Thymus (tissue), 11 donors: ENCODE data around the gene CHAD. TPM values are rescaled to one million over a fixed set of nuclear protein-coding genes. Genes with fewer than 3 reads are reported as not detected.

ENCODE experiments used
- DNase-seq, 9 donors: peaks; one replicate each; pipeline ENCODE4 v3.0.0-alpha.2; 2013; ENCODE audit warnings: low spot score in 9 of 9, low read depth in 6 of 9, missing footprints in 1 of 9
- H3K27ac ChIP-seq, 2 donors: one replicate each; pipeline ENCODE4 v1.5.1; 2013; ENCODE audit warnings: control low read depth in 1 of 2, low read depth in 1 of 2, low read length in 1 of 2, mild to moderate bottlenecking in 1 of 2, moderate library complexity in 1 of 2
- H3K27me3 ChIP-seq, 2 donors: one replicate each; pipeline ENCODE4 v1.5.1; 2013; ENCODE audit warnings: low read length in 1 of 2; ENCODE audit not compliant: control insufficient read depth in 2 of 2, insufficient read depth in 1 of 2
- H3K36me3 ChIP-seq, 2 donors: one replicate each; pipeline ENCODE4 v1.5.1; 2013; ENCODE audit warnings: low read length in 1 of 2, mild to moderate bottlenecking in 1 of 2, moderate library complexity in 1 of 2; ENCODE audit not compliant: control insufficient read depth in 2 of 2, insufficient read depth in 2 of 2
- H3K4me1 ChIP-seq, 2 donors: one replicate each; pipeline ENCODE4 v1.5.1; 2013; ENCODE audit warnings: low read length in 2 of 2; ENCODE audit not compliant: control insufficient read depth in 2 of 2, insufficient read depth in 2 of 2
- H3K4me3 ChIP-seq, 2 donors: one replicate each; pipeline ENCODE4 v1.5.1; 2013; ENCODE audit warnings: low read length in 2 of 2, control low read depth in 1 of 2, mild to moderate bottlenecking in 1 of 2
- H3K9me3 ChIP-seq, 2 donors: one replicate each; pipeline ENCODE4 v1.5.1; 2013; ENCODE audit warnings: low read length in 1 of 2, mild to moderate bottlenecking in 1 of 2; ENCODE audit not compliant: control insufficient read depth in 2 of 2, insufficient read depth in 1 of 2
- WGBS: extraction: QIAGEN DNeasy Blood & Tissue Kit; methylation state at CpG from one replicate; pipeline ENCODE4 v1.1.7; 2013; 5-methylcytosine and 5-hydroxymethylcytosine counted together
- polyA plus RNA-seq: library from polyadenylated mRNA; stranded (reverse); fragments of 200-250 nt; gene quantifications from one replicate; pipeline ENCODE4 v1.2.3, GENCODE V29; 2013
- total RNA-seq: library from RNA; stranded (reverse); fragments of 120-200 nt; gene quantifications from one replicate; pipeline ENCODE4 v1.2.4, GENCODE V29; 2013
- donor health status: healthy.

Gene CHAD
- total and polyA plus RNA-seq, 2 donors = 0.05 to 0.37 TPM

GRCh38 chr17:50484386-50485155 is 15.9 kb upstream of the CHAD start:
- no peaks in the 10 kb centered on the region for H3K27me3 ChIP-seq
- no peak overlapping the region for H3K27ac ChIP-seq
- peaks cover 24 to 41% of the 10 kb centered on the region in 2 donors for H3K36me3 ChIP-seq
- DNase-seq = no peak
- peaks cover 3 to 6% of the 10 kb centered on the region in 2 donors for H3K4me1 ChIP-seq
- H3K9me3 ChIP-seq = peaks cover 0 to 4% of the 10 kb centered on the region in 2 donors
- H3K4me3 ChIP-seq = no peak overlapping the region
- 97% methylated on average over 11 of the region's 11 CpGs for WGBS

GRCh38 chr17:50483266-50483665 is 14.6 kb upstream of the CHAD start:
- Histone ChIP-seq H3K4me3 (no peak overlapping the region), H3K27me3 (no peaks in the 10 kb centered on the region), H3K36me3 (peaks cover 24 to 41% of the 10 kb centered on the region in 2 donors), H3K4me1 (peaks cover 5 to 10% of the 10 kb centered on the region in 2 donors), H3K27ac (no peak overlapping the region), H3K9me3 (peaks cover 0 to 4% of the 10 kb centered on the region in 2 donors)
- no peak for DNase-seq
- 98% methylated on average over 5 of the region's 5 CpGs for WGBS

DNA sequence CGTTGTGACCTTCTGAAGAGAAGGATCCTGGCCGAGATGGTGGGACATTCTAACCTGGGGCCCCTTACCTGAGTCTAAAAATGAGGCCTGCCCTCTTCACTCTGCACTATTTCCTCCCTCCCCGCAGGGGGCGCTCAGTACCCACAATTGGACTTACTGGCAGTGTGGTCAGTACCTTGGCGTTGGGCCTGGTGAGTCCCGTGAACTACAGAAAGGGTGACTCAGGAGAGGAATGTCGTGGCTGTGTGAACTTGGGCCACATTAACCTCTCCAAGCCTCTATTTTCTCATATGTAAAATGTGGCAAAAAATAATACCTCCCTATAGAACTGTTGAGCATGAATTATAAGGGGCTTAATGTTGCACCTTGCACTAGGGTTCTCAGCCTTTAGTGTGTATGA is 13.8 kb upstream of the CHAD start:
- H3K4me1 ChIP-seq = peaks cover 10 to 16% of the 10 kb centered on the region in 2 donors
- H3K36me3 ChIP-seq = peaks cover 24 to 41% of the 10 kb centered on the region in 2 donors
- WGBS = 56% methylated on average over 7 of the region's 7 CpGs
- peaks cover 0 to 4% of the 10 kb centered on the region in 2 donors for H3K9me3 ChIP-seq
- no peak overlapping the region for H3K27ac ChIP-seq
- no peak overlapping the region for H3K4me3 ChIP-seq
- no peaks in the 10 kb centered on the region for H3K27me3 ChIP-seq
- peak in 6 of 9 donors; percentile 13 to 67 (median 36) for DNase-seq

- DNase-seq = no peak
- Histone ChIP-seq H3K4me3 (no peak overlapping the region), H3K36me3 (peaks cover 24 to 41% of the 10 kb centered on the region in 2 donors), H3K4me1 (peaks cover 10 to 16% of the 10 kb centered on the region in 2 donors), H3K27ac (no peak overlapping the region), H3K9me3 (peaks cover 0 to 4% of the 10 kb centered on the region in 2 donors), H3K27me3 (no peaks in the 10 kb centered on the region)
- WGBS = 98% methylated on average over 23 of the region's 23 CpGs
These were observed 13.4 kb upstream of the CHAD start for GRCh38 chr17:50482110-50482509.

DNA sequence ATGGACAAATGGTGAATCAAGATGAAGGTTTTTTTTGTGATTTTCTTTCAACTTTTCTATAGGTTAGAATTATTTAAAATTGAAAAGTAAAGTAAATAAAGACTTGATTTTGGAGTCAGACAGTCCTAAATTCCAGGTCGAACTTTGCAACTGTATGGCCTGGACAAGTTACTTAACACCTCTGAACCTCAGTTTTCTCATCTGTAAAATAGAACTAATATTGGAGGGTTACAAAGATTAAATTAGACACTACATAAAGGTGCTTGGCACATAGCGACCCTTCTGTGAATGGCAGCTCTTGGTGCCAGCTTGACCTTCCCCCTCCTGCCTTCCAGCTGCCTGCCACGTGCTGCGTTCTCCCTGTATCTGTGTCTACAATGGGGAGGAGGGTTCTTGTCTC is 13.0 kb upstream of the CHAD start:
- H3K4me1 ChIP-seq = peaks cover 10 to 16% of the 10 kb centered on the region in 2 donors
- WGBS = over 99% methylated on average over 4 of the region's 4 CpGs

GRCh38 chr17:50480854-50481490 is 12.3 kb upstream of the CHAD start:
- Histone ChIP-seq H3K36me3 (peaks cover 24 to 41% of the 10 kb centered on the region in 2 donors), H3K4me1 (peaks cover 10 to 16% of the 10 kb centered on the region in 2 donors), H3K9me3 (peaks cover 0 to 4% of the 10 kb centered on the region in 2 donors), H3K27ac (no peak overlapping the region), H3K4me3 (no peak overlapping the region), H3K27me3 (peaks cover 0 to 5% of the 10 kb centered on the region in 2 donors)
- no peak for DNase-seq
- 99% methylated on average over 2 of the region's 2 CpGs for WGBS

More for the DNA sequence above, 13.0 kb upstream of the CHAD start:
- Histone ChIP-seq H3K27ac (no peak overlapping the region), H3K4me3 (no peak overlapping the region), H3K36me3 (peaks cover 24 to 41% of the 10 kb centered on the region in 2 donors), H3K9me3 (peaks cover 0 to 4% of the 10 kb centered on the region in 2 donors), H3K27me3 (no peaks in the 10 kb centered on the region)
- DNase-seq = no peak

GRCh38 chr17:50480142-50480764 is 11.6 kb upstream of the CHAD start:
- no peak for DNase-seq
- peaks cover 20 to 36% of the 10 kb centered on the region in 2 donors for H3K36me3 ChIP-seq
- peaks cover 0 to 5% of the 10 kb centered on the region in 2 donors for H3K27me3 ChIP-seq
- peaks cover 10 to 16% of the 10 kb centered on the region in 2 donors for H3K4me1 ChIP-seq
- H3K4me3 ChIP-seq = no peak overlapping the region
- H3K9me3 ChIP-seq = peaks cover 0 to 4% of the 10 kb centered on the region in 2 donors
- 98% methylated on average over 7 of the region's 7 CpGs for WGBS
- no peak overlapping the region for H3K27ac ChIP-seq

GRCh38 chr17:50479522-50480141 is 11.0 kb upstream of the CHAD start:
- WGBS = 19% methylated on average over 19 of the region's 19 CpGs
- peaks cover 0 to 5% of the 10 kb centered on the region in 2 donors for H3K27me3 ChIP-seq
- peaks cover 17 to 31% of the 10 kb centered on the region in 2 donors for H3K36me3 ChIP-seq
- H3K9me3 ChIP-seq = peaks cover 0 to 4% of the 10 kb centered on the region in 2 donors
- peak in 6 of 9 donors; percentile 18 to 76 (median 52) for DNase-seq
- H3K4me1 ChIP-seq = peaks cover 10 to 16% of the 10 kb centered on the region in 2 donors
- H3K27ac ChIP-seq = peak overlapping the region in 1 of 2 donors; percentile 31
- peak overlapping the region; percentile 57 to 84 for H3K4me3 ChIP-seq
